Measurements from ENCODE around the gene NDUFAB1. TPM values are rescaled to one million over a fixed set of nuclear protein-coding genes. Genes with fewer than 3 reads are reported as not detected.
"Not testable (repeated sequence)": the region's sequence is repeated elsewhere in the genome, so short reads cannot be mapped to it uniquely, and the experiment has no call there.

NDUFAB1 gene
- polyA plus RNA-seq, 4 donors: 69.9 to 99.6 (median 90.7) TPM

DNA sequence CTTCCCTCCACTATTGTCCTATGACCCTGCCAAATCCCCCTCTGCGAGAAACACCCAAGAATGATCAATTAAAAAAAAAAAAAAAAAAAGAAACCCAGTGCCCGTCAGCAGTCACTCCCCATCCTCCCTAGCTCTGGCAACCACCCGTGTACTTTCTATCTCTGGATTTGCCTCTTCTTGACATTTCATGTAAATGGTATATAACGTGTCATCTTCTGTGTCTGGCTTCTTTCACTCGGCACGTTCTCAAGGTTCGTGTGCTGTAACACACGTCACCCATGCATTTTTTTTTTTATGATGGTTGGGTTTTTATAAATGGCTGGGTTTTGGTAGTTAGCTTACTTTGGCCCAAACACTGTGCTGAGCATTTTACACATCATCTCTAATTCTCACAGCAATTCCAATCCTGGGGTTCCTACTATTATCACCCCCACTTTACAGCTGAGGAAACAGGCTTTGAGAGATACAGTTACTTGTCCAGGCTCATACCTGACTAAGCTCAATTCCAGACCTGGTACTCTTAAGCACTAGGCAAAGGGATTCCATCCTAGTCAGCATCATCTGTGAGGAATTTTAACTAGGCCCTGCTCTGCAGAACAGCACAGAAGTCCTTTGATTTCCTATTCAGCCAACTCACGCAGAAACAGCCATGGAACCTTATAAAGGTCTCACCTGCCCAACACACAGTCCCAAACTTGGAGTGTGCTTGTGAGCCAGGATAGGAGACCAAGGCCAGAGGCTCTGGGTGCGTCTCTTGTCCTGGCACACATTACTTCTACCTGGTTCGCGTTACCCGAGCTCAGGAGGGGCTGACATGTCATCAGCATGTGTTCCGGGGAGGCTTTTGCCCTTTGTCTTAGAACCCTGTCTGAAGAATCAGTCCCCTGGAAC lies 11.7 kb downstream of the NDUFAB1 start:
- DNase-seq (ENCODE audit: low read depth in 4 of 4, low spot score in 3 of 4): no peak

DNA sequence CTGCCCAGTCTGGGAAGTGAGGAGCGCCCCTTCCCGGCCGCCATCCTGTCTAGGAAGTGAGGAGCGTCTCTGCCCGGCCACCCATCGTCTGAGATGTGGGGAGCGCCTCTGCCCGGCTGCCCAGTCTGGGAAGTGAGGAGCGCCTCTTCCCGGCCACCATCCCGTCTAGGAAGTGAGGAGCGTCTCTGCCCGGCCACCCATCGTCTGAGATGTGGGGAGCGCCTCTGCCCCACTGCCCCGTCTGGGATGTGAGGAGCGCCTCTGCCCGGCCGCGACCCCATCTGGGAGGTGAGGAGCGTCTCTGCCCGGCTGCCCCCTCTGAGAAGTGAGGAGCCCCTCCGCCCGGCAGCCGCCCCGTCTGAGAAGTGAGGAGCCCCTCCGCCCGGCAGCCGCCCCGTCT lies 12.8 kb downstream of the NDUFAB1 start:
- not testable (repeated sequence) for DNase-seq (ENCODE audit: low read depth in 4 of 4, low spot score in 3 of 4)

DNA sequence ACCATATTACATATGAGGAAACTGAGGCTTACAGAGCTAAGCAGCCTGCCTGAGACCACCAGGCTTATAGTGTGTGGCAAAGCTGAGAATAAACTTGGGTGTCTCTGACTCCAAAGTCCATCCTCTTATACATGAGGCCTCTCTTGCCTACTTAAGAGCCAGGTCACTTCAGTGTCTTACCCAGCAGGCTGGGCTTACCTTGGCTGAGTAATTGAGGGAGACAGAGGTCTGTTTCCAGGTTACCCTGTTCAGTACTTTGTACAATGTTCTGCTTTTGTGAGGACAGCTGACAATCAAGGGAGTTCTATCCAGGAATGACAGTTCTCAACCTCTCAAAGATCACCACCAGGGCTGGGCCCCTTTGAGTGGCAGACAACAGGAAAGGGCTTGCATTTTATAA lies 14.4 kb downstream of the NDUFAB1 start:
- DNase-seq (ENCODE audit: low read depth in 4 of 4, low spot score in 3 of 4): no peak

DNA sequence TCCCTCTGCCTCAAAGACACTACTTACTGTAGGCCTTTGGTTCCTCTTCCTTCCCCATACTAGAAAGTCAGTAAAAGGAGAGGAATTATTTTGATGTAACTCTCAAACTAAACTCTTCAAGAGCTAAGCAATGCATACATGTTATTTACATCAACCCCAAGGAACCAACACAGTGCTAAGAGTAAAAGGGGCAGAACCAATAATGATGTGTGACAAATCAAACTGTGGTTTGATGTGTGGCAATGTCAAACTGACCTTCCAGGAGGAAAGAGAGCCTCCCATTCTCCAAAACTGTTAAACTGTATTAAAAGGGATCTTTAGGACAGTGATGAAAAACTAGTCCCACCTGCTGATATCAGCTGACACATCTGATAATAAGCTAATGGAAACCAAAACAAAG lies 15.7 kb downstream of the NDUFAB1 start:
- no peak for DNase-seq (ENCODE audit: low read depth in 4 of 4, low spot score in 3 of 4)

DNA sequence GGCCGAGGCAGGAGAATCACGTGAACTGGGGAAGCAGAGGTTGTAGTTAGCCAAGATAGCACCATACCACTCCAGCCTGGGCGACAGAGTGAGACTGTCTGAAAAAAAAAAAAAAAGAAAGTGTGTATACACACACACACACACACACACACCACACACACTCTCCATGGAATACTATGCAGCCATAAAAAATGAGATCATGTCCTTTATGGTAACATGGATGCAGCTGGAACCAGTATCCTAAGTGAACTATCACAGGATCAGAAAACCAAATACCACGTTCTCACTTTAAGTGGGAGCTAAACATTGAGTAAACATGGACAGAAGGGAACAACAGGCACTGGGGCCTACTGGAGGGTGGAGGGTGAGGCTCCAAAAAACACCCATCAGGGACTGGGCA lies 16.7 kb downstream of the NDUFAB1 start:
- DNase-seq (ENCODE audit: low read depth in 4 of 4, low spot score in 3 of 4): no peak

DNA sequence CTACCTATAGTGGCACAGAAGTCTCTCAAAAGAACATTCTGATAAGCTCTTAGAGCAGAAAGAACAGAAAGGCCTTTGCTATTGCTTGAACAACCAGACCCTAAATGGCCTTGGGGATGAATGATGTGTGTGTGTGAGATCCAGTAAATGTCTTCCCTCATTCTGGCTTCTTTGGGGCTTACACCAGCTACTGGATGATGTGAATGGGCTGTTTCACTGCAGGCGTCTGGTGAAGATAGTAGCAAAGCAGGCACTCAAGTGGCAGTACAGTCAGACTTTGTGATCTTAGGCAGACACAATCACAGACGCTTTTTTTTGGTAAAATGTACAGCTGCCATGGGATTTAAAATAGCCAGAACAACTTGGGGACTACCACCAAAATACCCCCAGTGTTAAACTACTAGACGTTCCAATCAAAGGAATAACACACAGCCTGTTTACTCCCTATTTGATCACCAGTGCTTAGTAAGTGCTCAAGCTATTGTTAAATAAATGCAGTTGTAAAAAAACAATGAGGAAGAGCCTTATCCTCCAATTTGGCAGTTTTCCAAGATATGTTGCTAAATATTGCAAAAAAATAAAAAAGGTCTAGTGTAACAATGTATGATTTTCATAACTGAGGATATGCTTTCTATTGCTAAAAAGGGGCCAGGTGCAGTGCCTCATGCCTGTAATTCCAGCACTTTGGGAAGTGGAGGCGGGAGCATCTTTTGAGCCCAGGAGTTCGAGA lies 17.9 kb downstream of the NDUFAB1 start:
- no peak for DNase-seq (ENCODE audit: low read depth in 4 of 4, low spot score in 3 of 4)

DNA sequence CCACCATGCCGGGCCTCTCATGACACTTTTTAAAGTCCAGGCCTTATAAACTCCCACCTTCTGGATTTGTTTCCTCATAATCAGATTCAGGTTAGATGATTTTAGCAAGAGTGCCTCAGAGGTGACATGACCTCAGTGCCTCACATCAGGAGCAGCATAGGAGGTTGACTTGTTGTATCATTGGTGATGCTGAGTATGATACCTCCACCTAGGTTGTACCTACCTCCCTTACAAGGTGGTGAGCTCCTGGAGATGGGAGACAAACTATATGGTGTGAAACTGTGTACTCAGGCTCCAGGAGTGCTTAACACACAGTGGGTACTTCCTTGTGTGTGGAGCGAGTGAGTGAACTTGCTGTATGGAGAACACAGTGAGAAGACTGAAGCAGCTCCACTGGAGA lies 18.6 kb downstream of the NDUFAB1 start:
- DNase-seq (ENCODE audit: low read depth in 4 of 4, low spot score in 3 of 4): no peak

DNA sequence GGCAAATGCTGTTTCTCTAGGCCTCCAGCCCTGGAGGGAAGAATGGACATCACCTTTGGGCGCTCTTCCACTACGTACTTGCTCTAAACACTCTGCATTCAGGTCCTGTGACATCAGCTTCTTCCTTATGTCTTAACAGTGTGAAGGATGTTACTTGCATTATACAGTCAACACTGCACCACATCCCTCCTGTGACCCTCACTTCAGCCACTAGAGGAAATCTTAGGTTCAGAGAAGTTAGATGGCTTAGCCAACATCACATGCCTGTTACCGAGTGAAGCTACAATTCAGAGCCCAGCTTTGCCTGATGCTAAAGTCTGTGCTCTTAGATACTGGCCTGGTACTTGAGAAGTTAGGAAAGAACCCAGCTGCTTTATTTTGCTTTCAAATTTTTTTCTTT lies 20.3 kb downstream of the NDUFAB1 start:
- DNase-seq (ENCODE audit: low read depth in 4 of 4, low spot score in 3 of 4): no peak

DNA sequence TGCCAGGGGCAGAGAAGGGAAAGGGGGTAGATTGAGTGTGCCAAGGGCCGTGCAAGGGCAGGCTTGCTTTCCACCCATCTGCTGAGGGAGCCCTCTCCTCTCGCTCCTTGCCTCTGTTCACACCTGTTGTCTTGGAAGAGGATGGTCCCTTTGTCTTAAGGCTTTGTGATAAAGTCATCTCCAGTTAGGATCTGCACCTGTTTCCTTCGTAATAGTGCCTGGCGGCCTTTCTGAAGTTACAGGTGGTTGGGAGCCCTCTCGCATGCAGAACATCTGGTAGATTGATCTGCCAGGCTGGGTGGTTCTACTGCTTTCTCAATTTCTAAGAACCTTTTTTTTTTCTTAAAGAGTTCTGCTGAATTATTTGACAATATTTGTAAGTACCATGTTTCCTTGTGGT lies 22.3 kb downstream of the NDUFAB1 start:
- DNase-seq (ENCODE audit: low read depth in 4 of 4, low spot score in 3 of 4): no peak

DNA sequence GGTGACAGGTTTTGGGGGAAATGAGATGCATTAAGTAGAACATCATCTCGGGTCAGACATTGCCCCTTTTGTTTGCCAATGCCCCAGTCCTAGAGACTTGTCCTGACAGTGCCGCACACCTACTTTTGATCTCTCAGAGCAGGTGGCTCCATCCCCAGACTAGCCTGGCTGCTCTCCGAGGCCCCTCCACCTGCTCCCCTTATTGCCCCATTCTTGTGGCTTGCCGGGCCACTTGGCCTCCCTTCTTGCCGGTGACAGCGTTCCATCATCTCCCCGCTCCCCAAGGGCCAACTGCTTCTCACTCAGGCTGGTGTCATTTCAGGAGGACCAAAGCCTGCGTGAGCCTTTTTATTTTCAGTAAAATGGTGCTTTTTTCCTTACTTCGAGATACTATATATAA lies 23.7 kb downstream of the NDUFAB1 start:
- DNase-seq (ENCODE audit: low read depth in 4 of 4, low spot score in 3 of 4): no peak

DNA sequence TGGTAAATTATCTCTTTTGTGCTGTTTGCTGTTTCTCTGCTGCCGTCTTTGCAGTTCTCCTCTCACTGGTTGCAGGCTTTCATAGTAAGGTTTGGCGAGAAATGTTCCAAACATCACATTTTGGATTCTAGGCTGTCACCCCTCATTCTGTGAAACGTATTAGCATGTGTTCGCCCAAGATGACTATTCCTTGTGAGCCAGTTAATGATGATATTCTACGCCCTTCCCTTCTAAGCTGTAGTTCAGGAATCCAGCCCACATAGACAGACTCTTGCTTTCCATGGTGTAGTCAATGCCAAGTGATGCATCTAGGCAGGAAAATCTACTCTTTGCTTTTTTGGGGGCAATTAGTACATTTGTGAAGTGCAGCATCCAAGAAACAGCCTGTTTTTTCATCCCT lies 24.2 kb downstream of the NDUFAB1 start:
- no peak for DNase-seq (ENCODE audit: low read depth in 4 of 4, low spot score in 3 of 4)

DNA sequence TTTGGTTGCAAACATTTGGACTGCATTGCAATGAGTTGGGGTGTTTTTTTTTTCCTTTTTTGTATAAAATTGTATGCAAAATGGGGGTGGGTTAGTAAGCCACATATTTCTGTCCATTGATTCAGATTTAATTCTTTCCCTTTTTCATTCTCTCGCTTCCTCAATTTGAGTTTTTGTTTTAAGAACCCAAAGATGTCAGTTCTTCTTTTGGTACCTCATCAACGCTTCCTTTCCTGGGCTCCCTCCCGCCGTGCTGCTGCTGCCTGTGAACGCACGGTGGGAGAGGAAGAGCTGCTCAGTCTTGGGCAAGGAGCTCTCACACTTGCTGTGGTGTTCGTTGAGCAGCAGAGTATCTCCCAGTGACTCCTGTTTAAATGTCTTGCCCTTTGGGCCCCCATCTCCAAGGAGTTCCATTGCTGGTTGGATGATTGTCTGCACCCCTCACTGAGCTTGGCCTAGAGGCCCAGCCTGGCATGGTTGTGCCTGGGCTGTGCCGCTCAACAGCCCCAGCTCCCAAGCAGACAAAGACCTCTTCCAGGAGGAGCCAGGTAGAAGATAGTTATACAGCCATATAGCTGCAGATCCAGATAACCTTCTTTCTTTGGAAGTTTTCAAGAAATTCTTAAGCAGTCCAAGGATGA lies 25.0 kb downstream of the NDUFAB1 start:
- no peak for DNase-seq (ENCODE audit: low read depth in 4 of 4, low spot score in 3 of 4)

DNA sequence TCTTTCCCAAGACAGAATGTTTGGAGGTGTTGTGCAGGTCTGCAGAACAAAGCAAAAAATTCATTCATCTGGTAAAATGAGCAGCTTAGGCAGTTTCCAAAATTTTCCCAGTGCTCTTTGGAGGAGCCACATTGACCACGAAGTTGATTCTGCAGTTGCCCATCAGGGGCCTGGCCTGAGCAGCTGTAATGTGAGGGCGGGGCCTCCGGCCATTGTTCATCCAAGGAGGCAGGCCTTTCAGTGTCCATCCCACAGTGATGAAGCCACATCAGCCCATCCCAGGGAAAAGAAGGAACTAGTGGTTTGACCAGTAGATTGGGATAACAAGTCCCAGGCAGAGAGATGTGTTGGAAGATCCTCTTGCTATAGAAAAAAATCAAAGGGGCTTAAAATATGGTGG lies 28.5 kb downstream of the NDUFAB1 start:
- DNase-seq (ENCODE audit: low read depth in 4 of 4, low spot score in 3 of 4): no peak

DNA sequence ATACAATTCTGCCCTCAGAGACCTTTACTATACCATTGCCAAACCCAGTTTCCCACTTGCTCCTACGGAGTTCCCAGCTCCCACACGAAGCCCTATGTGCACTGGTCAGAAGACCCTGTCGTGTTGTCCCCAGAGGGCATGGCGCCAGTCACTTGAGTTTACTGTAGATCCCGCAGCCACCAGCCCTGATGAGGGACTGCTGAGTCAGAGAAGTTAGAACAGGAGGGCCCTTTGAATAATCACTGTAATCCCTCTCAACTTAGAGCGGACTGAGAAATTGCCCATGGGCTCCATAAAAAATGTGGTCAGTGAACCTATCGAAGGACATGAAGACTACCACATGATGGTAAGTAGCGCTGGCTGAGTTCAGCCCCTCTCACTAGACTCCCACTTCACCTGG lies 29.4 kb downstream of the NDUFAB1 start:
- DNase-seq (ENCODE audit: low read depth in 4 of 4, low spot score in 3 of 4): no peak

DNA sequence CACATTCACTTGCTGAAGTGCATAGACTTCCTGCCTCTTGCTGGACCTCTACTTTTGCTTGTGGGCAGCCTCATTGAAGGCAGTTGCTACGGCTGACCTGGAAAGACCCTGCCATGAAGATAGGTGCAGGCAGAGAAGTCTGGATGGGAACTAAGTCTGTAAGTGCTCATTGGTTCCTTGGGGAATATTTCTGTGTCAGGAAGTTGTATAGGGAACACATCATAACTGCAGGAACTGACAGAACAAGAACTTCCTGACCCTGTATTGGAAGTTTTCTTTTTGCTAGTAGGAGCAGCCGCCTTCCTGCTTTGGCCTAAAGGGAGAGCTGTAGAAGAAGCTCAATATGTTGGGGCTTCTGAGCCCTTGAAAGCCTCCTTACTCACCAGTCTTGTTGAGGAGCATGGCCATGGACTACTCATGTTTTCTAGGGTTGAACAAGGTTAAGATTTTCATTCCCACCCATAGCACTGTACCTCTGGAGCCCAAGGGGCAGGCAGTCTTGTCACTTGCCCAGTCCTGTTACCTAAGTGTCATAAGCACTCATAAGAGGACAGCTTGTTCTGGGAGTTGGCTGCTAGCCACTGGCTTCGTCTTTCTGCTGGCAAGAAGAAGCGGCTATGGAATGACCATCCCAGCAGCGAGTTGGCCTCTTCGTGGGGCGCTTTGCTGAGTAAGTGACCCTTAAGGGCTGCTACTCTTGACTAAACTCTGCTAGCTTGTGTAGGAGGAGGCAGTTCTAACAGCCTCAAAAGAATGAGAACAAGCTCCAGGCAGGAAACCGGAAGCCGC lies 31.3 kb downstream of the NDUFAB1 start:
- DNase-seq (ENCODE audit: low read depth in 4 of 4, low spot score in 3 of 4): no peak

DNA sequence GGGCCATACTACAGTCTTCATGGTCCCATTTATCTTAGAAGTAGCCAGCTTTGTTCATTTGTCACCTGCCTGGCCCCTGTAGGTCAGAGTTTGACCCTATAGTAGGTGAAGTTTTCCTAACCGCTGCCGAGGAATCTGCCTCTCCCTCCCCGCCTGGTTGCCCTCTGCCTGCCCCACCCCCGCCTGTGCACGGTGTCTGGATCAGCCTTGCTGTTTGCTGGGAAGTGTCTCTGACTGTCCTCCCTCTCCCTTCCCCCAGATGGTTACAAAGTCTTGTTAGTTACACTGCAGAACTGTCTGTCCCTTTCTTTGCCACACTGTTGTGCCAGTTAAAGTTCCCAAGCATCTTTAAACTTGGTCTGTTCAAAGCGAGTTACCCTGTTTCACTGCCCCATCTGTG lies 32.9 kb downstream of the NDUFAB1 start:
- no peak for DNase-seq (ENCODE audit: low read depth in 4 of 4, low spot score in 3 of 4)

DNA sequence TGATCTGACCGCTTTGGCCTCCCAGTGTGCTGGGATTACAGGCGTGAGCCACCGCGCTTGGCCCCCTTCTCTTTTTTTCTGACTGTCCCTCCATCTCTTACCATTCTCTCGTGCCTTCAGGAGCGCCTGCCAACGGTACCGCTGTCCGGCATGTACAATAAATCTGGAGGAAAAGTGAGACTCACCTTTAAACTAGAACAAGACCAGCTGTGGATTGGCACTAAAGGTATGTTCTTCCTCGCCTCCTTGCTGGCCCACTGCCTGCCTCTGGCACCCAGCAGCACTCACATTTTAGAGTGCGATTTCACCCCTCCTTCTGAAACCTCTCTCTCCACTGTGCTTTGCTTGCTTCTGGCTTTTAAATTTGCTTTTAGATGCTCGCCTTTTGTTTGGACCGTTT lies 33.6 kb downstream of the NDUFAB1 start:
- DNase-seq (ENCODE audit: low read depth in 4 of 4, low spot score in 3 of 4): no peak

DNA sequence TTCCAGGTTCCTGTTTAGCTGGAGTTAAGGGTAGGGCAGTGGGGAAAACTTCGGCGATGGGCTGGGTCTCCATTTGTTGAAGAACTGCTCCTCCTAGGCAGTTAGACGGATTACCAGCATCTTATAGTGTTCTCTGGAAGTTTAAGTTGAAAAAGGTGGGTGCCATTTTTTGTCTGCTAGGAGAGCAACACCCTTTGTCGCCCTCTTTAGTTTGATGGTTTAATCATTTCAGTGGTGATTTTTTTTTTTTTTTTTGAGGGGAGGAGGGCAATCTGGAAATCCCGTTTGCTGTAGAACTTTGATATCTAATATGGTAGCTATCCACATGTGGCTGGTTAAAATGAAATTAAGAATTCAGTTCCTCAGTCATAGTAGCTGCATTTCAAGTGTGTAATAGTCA lies 34.5 kb downstream of the NDUFAB1 start:
- DNase-seq (ENCODE audit: low read depth in 4 of 4, low spot score in 3 of 4): no peak

DNA sequence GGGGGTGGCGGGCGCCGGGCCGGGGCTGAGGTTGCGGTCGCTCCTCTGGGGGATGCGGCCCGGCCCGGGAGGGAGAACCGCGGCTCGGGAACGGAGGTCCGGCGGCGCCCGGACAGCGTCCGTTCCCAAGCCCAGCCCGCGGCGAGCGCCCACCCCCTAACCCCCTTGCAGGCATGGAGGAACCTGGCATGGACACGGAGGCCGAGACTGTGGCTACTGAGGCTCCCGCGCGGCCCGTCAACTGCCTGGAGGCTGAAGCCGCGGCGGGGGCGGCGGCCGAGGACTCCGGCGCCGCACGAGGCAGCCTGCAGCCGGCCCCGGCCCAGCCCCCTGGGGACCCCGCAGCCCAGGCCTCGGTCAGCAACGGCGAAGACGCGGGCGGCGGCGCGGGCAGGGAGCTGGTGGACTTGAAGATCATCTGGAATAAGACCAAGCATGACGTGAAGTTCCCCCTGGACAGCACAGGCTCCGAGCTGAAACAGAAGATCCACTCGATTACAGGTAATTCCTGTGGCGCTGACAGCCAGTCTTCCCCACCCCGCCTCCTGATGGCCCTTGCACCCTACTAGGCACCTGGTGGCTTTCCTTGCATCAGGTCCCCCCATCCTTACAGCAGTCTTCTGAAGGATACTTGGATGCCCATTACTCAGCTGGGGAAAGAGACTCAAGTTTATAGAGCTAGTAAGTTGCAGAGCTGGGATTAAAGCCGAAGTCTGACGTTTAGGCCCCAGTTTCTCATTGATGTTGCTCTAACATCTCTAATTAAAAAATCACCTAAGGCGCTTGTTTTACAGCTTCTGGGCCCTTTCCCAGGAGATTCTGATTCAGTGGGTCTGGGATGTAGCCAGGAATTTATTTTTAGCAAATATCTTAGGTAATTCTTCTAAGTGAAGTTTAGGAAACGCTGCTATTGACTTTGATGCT lies 38.1 kb downstream of the NDUFAB1 start:
- no peak for DNase-seq (ENCODE audit: low read depth in 4 of 4, low spot score in 3 of 4)

Data from left renal pelvis (tissue), 4 donors.